Measurements from ENCODE around the gene THSD7B.

The THSD7B gene

GRCh38 chr2:137724912-137725311 is 959.6 kb downstream of the THSD7B start:
- no peak for DNase-seq

All from T-helper 9 cell (primary cell).